Tibial artery (tissue), 4 donors: ENCODE results near the gene KRT20.

Experiments used
- DNase-seq, 2 donors: peaks; one replicate each; pipeline ENCODE4 v3.0.0-alpha.2; 2019
- H3K27ac ChIP-seq, 2 donors: fragments of 200-600 bp; sonication (generic) in 1 of 2; 1 replicate in 1 of 2; 2 replicates in 1 of 2; pipeline ENCODE4 v1.5.1; 2018 to 2019; ENCODE audit warnings: mild to moderate bottlenecking in 1 of 2
- H3K27me3 ChIP-seq, 2 donors: fragments of 200-600 bp; sonication (generic) in 1 of 2; one replicate each; pipeline versions ENCODE4 v1.5.1 to v1.6.0; 2016 to 2019
- H3K36me3 ChIP-seq, 3 donors: fragments of 200-600 bp; sonication (generic) in 2 of 3; one replicate each; pipeline ENCODE4 v1.5.1; 2016 to 2019; ENCODE audit warnings: mild to moderate bottlenecking in 2 of 3
- H3K4me1 ChIP-seq, 4 donors: fragments of 200-600 bp; sonication (generic) in 2 of 4; 1 replicate in 3 of 4; 2 replicates in 1 of 4; pipeline ENCODE4 v1.5.1; 2016 to 2019
- H3K4me3 ChIP-seq, 2 donors: fragments of 200-600 bp; sonication (generic) in 1 of 2; 1 replicate in 1 of 2; 2 replicates in 1 of 2; pipeline ENCODE4 v1.5.1; 2018 to 2019; ENCODE audit warnings: mild to moderate bottlenecking in 2 of 2
- H3K9me3 ChIP-seq, 3 donors: fragments of 200-600 bp; sonication (generic) in 1 of 3; one replicate each; pipeline ENCODE4 v1.5.1; 2016 to 2019
- intact Hi-C: fragments of 100-400 bp; cut with DNase I; formaldehyde crosslinking; loops from one replicate; pipeline ENCODE4 v1.15.0; 2023; ENCODE audit warnings: low total_unique reads
- TF ChIP-seq, protein P1 (sequence below), 2 experiments: fragments of 200-600 bp in 1 of 2; fragments of 450-650 bp in 1 of 2; IDR thresholded peaks; one replicate each; pipeline ENCODE4 v1.5.1; 2017 to 2019; ENCODE audit warnings: antibody characterized with exemption in 2 of 2, mild to moderate bottlenecking in 1 of 2, moderate library complexity in 1 of 2

KRT20 gene

GRCh38 chr17:40841246-40841645 lies 43.8 kb downstream of the KRT20 start:
- no peak for DNase-seq
- Histone ChIP-seq H3K36me3 (peaks cover 0 to 3% (median 0%) of the 10 kb centered on the region in 3 donors), H3K27me3 (peaks cover 0 to 3% of the 10 kb centered on the region in 2 donors), H3K4me3 (no peak overlapping the region), H3K27ac (no peak overlapping the region), H3K9me3 (no peaks in the 10 kb centered on the region), H3K4me1 (no peaks in the 10 kb centered on the region)
- TF ChIP-seq, protein P1, sequence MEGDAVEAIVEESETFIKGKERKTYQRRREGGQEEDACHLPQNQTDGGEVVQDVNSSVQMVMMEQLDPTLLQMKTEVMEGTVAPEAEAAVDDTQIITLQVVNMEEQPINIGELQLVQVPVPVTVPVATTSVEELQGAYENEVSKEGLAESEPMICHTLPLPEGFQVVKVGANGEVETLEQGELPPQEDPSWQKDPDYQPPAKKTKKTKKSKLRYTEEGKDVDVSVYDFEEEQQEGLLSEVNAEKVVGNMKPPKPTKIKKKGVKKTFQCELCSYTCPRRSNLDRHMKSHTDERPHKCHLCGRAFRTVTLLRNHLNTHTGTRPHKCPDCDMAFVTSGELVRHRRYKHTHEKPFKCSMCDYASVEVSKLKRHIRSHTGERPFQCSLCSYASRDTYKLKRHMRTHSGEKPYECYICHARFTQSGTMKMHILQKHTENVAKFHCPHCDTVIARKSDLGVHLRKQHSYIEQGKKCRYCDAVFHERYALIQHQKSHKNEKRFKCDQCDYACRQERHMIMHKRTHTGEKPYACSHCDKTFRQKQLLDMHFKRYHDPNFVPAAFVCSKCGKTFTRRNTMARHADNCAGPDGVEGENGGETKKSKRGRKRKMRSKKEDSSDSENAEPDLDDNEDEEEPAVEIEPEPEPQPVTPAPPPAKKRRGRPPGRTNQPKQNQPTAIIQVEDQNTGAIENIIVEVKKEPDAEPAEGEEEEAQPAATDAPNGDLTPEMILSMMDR (IDR thresholded peaks at IDR 0.05) = no peak
- intact Hi-C loops = no loop called here

DNA sequence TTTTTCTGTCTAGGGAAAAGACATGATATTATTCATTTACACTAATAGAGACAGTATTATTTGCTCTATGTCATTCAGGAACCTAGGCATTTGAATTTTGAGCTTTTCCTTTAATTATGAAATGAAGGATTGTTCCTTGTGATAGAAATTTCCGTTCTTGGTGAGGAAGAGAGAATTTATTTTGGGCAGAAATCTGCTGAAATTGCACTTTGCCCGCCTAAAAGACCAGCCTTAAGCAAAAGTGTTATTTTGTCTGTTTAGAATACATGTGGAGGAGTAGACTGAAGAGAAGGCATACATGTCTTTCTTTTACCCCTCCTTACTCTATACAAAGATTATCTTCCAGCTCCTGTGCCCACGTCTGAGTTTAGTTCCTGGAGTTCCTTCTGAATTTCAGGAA lies 45.8 kb downstream of the KRT20 start:
- Histone ChIP-seq H3K4me3 (no peak overlapping the region), H3K27me3 (no peaks in the 10 kb centered on the region), H3K27ac (no peak overlapping the region), H3K4me1 (no peaks in the 10 kb centered on the region), H3K9me3 (no peaks in the 10 kb centered on the region), H3K36me3 (peaks cover 0 to 18% (median 0%) of the 10 kb centered on the region in 3 donors)
- DNase-seq = no peak
- TF ChIP-seq, protein P1 (IDR thresholded peaks at IDR 0.05) = no peak
- intact Hi-C loops = no loop called here

DNA sequence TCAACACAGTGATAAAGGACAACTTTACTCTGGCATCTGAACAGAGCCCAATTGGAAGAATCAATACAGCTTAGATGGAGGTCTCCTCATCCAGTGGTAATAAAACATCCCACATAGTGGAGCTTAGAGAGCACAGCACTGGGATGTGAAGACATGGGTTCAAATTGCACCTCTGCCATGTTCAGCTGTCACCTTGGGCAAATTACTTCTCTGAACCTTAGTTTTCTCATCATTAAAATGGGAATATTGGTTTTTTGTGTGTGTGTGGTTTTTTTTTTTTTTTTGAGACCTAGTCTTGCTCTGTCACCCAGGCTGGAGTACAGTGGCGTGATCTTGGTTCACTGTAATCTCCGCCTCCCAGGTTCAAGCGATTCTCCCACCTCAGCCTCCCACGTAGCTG lies 49.0 kb downstream of the KRT20 start:
- no peaks in the 10 kb centered on the region for H3K9me3 ChIP-seq
- no peaks in the 10 kb centered on the region for H3K27me3 ChIP-seq
- no peak for DNase-seq
- no peak overlapping the region for H3K4me3 ChIP-seq
- TF ChIP-seq, protein P1 (IDR thresholded peaks at IDR 0.05) = no peak
- intact Hi-C loops = no loop called here
- no peaks in the 10 kb centered on the region for H3K4me1 ChIP-seq
- H3K27ac ChIP-seq = no peak overlapping the region
- H3K36me3 ChIP-seq = peaks cover 0 to 19% (median 0%) of the 10 kb centered on the region in 3 donors

- Histone ChIP-seq H3K4me3 (no peak overlapping the region), H3K4me1 (peaks cover 0 to 10% (median 2%) of the 10 kb centered on the region in 4 donors), H3K9me3 (no peaks in the 10 kb centered on the region), H3K27me3 (no peaks in the 10 kb centered on the region), H3K27ac (no peak overlapping the region), H3K36me3 (peaks cover 0 to 19% (median 0%) of the 10 kb centered on the region in 3 donors)
- no peak for DNase-seq
- TF ChIP-seq, protein P1 (IDR thresholded peaks at IDR 0.05) = no peak
- intact Hi-C loops = no loop called here
Measured at GRCh38 chr17:40833882-40834281, 51.2 kb downstream of the KRT20 start.

DNA sequence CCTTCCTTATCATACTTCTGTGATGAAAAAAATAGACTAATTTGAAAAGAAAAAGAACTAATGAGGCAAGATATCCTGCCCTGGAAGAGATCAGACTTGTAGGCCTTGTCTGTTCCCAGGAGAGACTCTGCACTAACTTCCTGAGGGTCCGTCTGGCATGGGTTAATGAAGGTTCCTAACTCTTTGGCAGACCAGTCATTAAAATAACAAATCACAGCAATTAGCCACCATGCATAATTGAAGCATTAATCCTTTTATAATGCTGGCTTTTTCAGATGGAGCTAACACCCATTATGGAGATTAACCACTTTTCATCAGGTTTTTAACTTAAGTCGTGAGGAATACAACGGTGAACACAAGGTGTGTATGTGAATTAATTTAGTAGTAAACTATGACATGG lies 52.2 kb downstream of the KRT20 start:
- no peaks in the 10 kb centered on the region for H3K9me3 ChIP-seq
- peaks cover 0 to 19% (median 0%) of the 10 kb centered on the region in 3 donors for H3K36me3 ChIP-seq
- DNase-seq = no peak
- peak overlapping the region; percentile 14 to 32 for H3K27ac ChIP-seq
- intact Hi-C loops = no loop called here
- no peak overlapping the region for H3K4me3 ChIP-seq
- H3K4me1 ChIP-seq = peaks cover 0 to 20% (median 5%) of the 10 kb centered on the region in 4 donors
- TF ChIP-seq, protein P1 (IDR thresholded peaks at IDR 0.05) = no peak
- no peaks in the 10 kb centered on the region for H3K27me3 ChIP-seq
